ENCODE measurements around the gene BLOC1S2. TPM values are rescaled to one million over a fixed set of nuclear protein-coding genes. Genes with fewer than 3 reads are reported as not detected.

The BLOC1S2 gene
- total RNA-seq, 1 donor from 2014 or later = 25.5 TPM

Other genes with a start within 250 kb of the BLOC1S2 start
- gene CPN1, start 204.8 kb downstream of the BLOC1S2 start, total RNA-seq = not detected
- gene ERLIN1, start 100.7 kb downstream of the BLOC1S2 start, total RNA-seq = 15.0 TPM
- gene CHUK, start 57.1 kb downstream of the BLOC1S2 start, total RNA-seq = 14.6 TPM
- 14.0 TPM for gene CWF19L1, start 19.0 kb downstream of the BLOC1S2 start, total RNA-seq
- gene PKD2L1, start 43.5 kb upstream of the BLOC1S2 start, total RNA-seq = not detected
- 97.0 TPM for gene SCD, start 60.6 kb upstream of the BLOC1S2 start, total RNA-seq
- not detected for gene WNT8B, start 176.3 kb upstream of the BLOC1S2 start, total RNA-seq
- 13.5 TPM for gene SEC31B, start 233.2 kb upstream of the BLOC1S2 start, total RNA-seq
- 140 TPM for gene NDUFB8, start 243.2 kb upstream of the BLOC1S2 start, total RNA-seq
- 46.4 TPM for gene HIF1AN, start 249.3 kb upstream of the BLOC1S2 start, total RNA-seq